T-cell (primary cell): ENCODE data around the gene MAP4K3. TPM values are rescaled to one million over a fixed set of nuclear protein-coding genes. Genes with fewer than 3 reads are reported as not detected.
"Not testable (repeated sequence)": the region's sequence is repeated elsewhere in the genome, so short reads cannot be mapped to it uniquely, and the experiment has no call there.

Experiments
- ATAC-seq, 4 experiments: fragments of 200-7000 bp in 3 of 4; fragments of 150-1000 bp in 1 of 4; cut with Tn5 transposase; replicated peaks in 1 of 4; 1 replicate in 3 of 4; 2 replicates in 1 of 4; pipeline ENCODE4 v1.10.0; 2021; ENCODE audit warnings: moderate library complexity in 3 of 4, mild to moderate bottlenecking in 2 of 4, moderate number of reproducible peaks in 1 of 4
- CTCF ChIA-PET, 2 donors: fragments of 300-600 bp; sonication (Branson Sonifier 250); formaldehyde crosslinking; loops; one replicate each; lab custom pipeline; 2022; ENCODE audit warnings: antibody characterized with exemption in 2 of 2; lab: Charles Lee
- POLR2A ChIA-PET, 2 donors: fragments of 300-600 bp; sonication (Branson Sonifier 250); formaldehyde crosslinking; loops; one replicate each; lab custom pipeline; 2022; ENCODE audit warnings: antibody characterized with exemption in 2 of 2; lab: Charles Lee
- DNase-seq, 35 experiments: peaks; one replicate each; pipeline versions ENCODE4 v3.0.0 to v3.0.0-alpha.2; 2013 to 2023
- H3K27ac ChIP-seq: one replicate; pipeline ENCODE4 v1.5.1; 2013; ENCODE audit warnings: low read length
- H3K27me3 ChIP-seq, 2 experiments: replicated peaks in 1 of 2; 1 replicate in 1 of 2; 2 replicates in 1 of 2; pipeline versions ENCODE4 v1.6.1 to v1.7.0; 2013; ENCODE audit warnings: low read length in 1 of 2, mixed read lengths in 1 of 2; ENCODE audit not compliant: control insufficient read depth in 2 of 2, insufficient read depth in 2 of 2; ENCODE audit errors: extremely low read depth in 1 of 2
- H3K36me3 ChIP-seq, 2 donors: 1 replicate in 1 of 2; 2 replicates in 1 of 2; pipeline versions ENCODE4 v1.6.1 to v1.7.0; 2013; ENCODE audit warnings: low read length in 1 of 2; ENCODE audit not compliant: control insufficient read depth in 2 of 2, insufficient read depth in 1 of 2; ENCODE audit errors: extremely low read depth in 1 of 2
- H3K4me1 ChIP-seq, 2 experiments: 1 replicate in 1 of 2; 2 replicates in 1 of 2; pipeline versions ENCODE4 v1.6.1 to v1.7.0; 2013; ENCODE audit warnings: low read length in 2 of 2, mixed read lengths in 1 of 2; ENCODE audit not compliant: insufficient read depth in 2 of 2, control insufficient read depth in 1 of 2; ENCODE audit errors: extremely low read depth in 1 of 2
- H3K4me3 ChIP-seq, 2 donors: 1 replicate in 1 of 2; 2 replicates in 1 of 2; pipeline versions ENCODE4 v1.5.1 to v1.7.0; 2013; ENCODE audit warnings: mild to moderate bottlenecking in 2 of 2, low read length in 1 of 2, moderate library complexity in 1 of 2; ENCODE audit not compliant: control insufficient read depth in 1 of 2; ENCODE audit errors: extremely low read depth in 1 of 2
- H3K9me3 ChIP-seq: 2 replicates; pipeline ENCODE4 v1.7.0; 2013
- H3K27ac Mint-ChIP-seq, 2 donors: one replicate each; pipeline ENCODE4 v1.8.0; 2020 to 2021; ENCODE audit warnings: mild to moderate bottlenecking in 2 of 2, mixed read lengths in 2 of 2
- H3K27me3 Mint-ChIP-seq, 2 donors: one replicate each; pipeline ENCODE4 v1.8.0; 2021 to 2022; ENCODE audit warnings: mixed read lengths in 2 of 2
- H3K36me3 Mint-ChIP-seq: one replicate; pipeline ENCODE4 v1.8.0; 2021; ENCODE audit warnings: mixed read lengths
- H3K4me1 Mint-ChIP-seq, 3 donors: one replicate each; pipeline ENCODE4 v1.8.0; 2020 to 2022; ENCODE audit warnings: mixed read lengths in 3 of 3, mild to moderate bottlenecking in 1 of 3
- H3K4me3 Mint-ChIP-seq, 3 donors: one replicate each; pipeline ENCODE4 v1.8.0; 2020 to 2022; ENCODE audit warnings: mild to moderate bottlenecking in 3 of 3, mixed read lengths in 3 of 3, moderate library complexity in 3 of 3
- H3K9me3 Mint-ChIP-seq, 3 donors: one replicate each; pipeline ENCODE4 v1.8.0; 2020 to 2022; ENCODE audit warnings: mixed read lengths in 3 of 3
- WGBS: methylation state at CpG from one replicate; pipeline ENCODE4 v1.1.5; 2013; ENCODE audit warnings: missing lambda C conversion rate; ENCODE audit not compliant: insufficient coverage; 5-methylcytosine and 5-hydroxymethylcytosine counted together
- total RNA-seq, 35 experiments: library from RNA in 6 of 35; stranded (reverse) in 6 of 35; fragments of 120-200 nt in 1 of 35; gene quantifications; one replicate each; pipeline versions ENCODE4 v1.2.1 to v1.2.4 and lab custom pipeline; 2013 to 2026

Gene MAP4K3
- total RNA-seq, 5 donors from 2014 or later (not counting 1 experiment from before 2014, with no cell fraction given) = 13.8 to 27.0 (median 17.4) TPM

- Mint-ChIP-seq H3K4me3 (no peak overlapping the region), H3K36me3 (peaks cover 47% of the 10 kb centered on the region), H3K9me3 (peaks cover 4 to 28% (median 11%) of the 10 kb centered on the region in 3 donors), H3K27ac (no peak overlapping the region), H3K27me3 (no peaks in the 10 kb centered on the region), H3K4me1 (no peaks in the 10 kb centered on the region)
- no peak for DNase-seq
- H3K27ac ChIP-seq = no peak overlapping the region
- H3K4me1 ChIP-seq = no peaks in the 10 kb centered on the region
- no peak for ATAC-seq
- peaks cover 2 to 3% of the 10 kb centered on the region in 2 donors for H3K36me3 ChIP-seq
- H3K27me3 ChIP-seq = no peaks in the 10 kb centered on the region
- CTCF ChIA-PET = interaction anchor here in 1 of 2 donors (0.9 kb wide), 1 partner anchor 18 kb away, joined by 3 read pairs; no protein-coding TSS in a partner anchor
- H3K4me3 ChIP-seq = no peak overlapping the region
- H3K9me3 ChIP-seq = peaks cover 10% of the 10 kb centered on the region
- POLR2A ChIA-PET = interaction anchor here (0.6 to 0.7 kb wide), 4 partner anchors 9 to 58 kb away, joined by 3 to 9 read pairs (median 4); no protein-coding TSS in a partner anchor
Observed at GRCh38 chr2:39361511-39361910, 75.6 kb downstream of the MAP4K3 start.

- Mint-ChIP-seq H3K36me3 (peaks cover 44% of the 10 kb centered on the region), H3K9me3 (peaks cover 4 to 28% (median 11%) of the 10 kb centered on the region in 3 donors)
- H3K36me3 ChIP-seq, H3K4me1 Mint-ChIP-seq, H3K27ac Mint-ChIP-seq, H3K27me3 Mint-ChIP-seq, DNase-seq, H3K27ac ChIP-seq, ATAC-seq, POLR2A ChIA-PET, H3K4me3 Mint-ChIP-seq, H3K4me3 ChIP-seq, CTCF ChIA-PET, H3K4me1 ChIP-seq, H3K27me3 ChIP-seq: not testable (repeated sequence)
- 92% methylated on average over 1 of the region's 2 CpGs for WGBS
- peaks cover 10% of the 10 kb centered on the region for H3K9me3 ChIP-seq
Observed at GRCh38 chr2:39360342-39360741, 76.7 kb downstream of the MAP4K3 start.

GRCh38 chr2:39359453-39360038 is 77.5 kb downstream of the MAP4K3 start:
- H3K36me3 Mint-ChIP-seq = peaks cover 46% of the 10 kb centered on the region
- Histone ChIP-seq H3K4me3 (no peak overlapping the region), H3K27me3 (no peaks in the 10 kb centered on the region), H3K36me3 (peaks cover 3% of the 10 kb centered on the region in 2 donors), H3K4me1 (no peaks in the 10 kb centered on the region), H3K27ac (no peak overlapping the region), H3K9me3 (peaks cover 10% of the 10 kb centered on the region)
- peaks cover 4 to 28% (median 11%) of the 10 kb centered on the region in 3 donors for H3K9me3 Mint-ChIP-seq
- DNase-seq = no peak
- no peaks in the 10 kb centered on the region for H3K4me1 Mint-ChIP-seq
- WGBS = 87% methylated on average over 3 of the region's 5 CpGs
- no peaks in the 10 kb centered on the region for H3K27me3 Mint-ChIP-seq
- H3K4me3 Mint-ChIP-seq = no peak overlapping the region
- no peak overlapping the region for H3K27ac Mint-ChIP-seq
- ATAC-seq = no peak
- ChIA-PET CTCF (no interaction called here), POLR2A (no interaction called here)

GRCh38 chr2:39356922-39357639 is 80.0 kb downstream of the MAP4K3 start:
- H3K4me3 Mint-ChIP-seq = no peak overlapping the region
- H3K36me3 ChIP-seq = peaks cover 3 to 4% of the 10 kb centered on the region in 2 donors
- H3K9me3 ChIP-seq = peaks cover 10% of the 10 kb centered on the region
- peaks cover 4 to 17% (median 9%) of the 10 kb centered on the region in 3 donors for H3K9me3 Mint-ChIP-seq
- H3K4me3 ChIP-seq = no peak overlapping the region
- H3K27ac Mint-ChIP-seq = no peak overlapping the region
- H3K4me1 Mint-ChIP-seq = no peaks in the 10 kb centered on the region
- H3K36me3 Mint-ChIP-seq = peaks cover 42% of the 10 kb centered on the region
- H3K27me3 Mint-ChIP-seq = no peaks in the 10 kb centered on the region
- DNase-seq (no peak), ATAC-seq (no peak)
- no peaks in the 10 kb centered on the region for H3K27me3 ChIP-seq
- ChIA-PET CTCF (no interaction called here), POLR2A (no interaction called here)
- H3K4me1 ChIP-seq = no peaks in the 10 kb centered on the region
- H3K27ac ChIP-seq = no peak overlapping the region
- no CpG with 5 or more reads among the region's 1 CpG for WGBS

- POLR2A ChIA-PET = interaction anchor here in 1 of 2 donors (0.5 kb wide), 1 partner anchor 130 kb away, joined by 3 read pairs; no protein-coding TSS in a partner anchor
- no CpG with 5 or more reads among the region's 3 CpGs for WGBS
Observed at GRCh38 chr2:39350658-39351057, 86.4 kb downstream of the MAP4K3 start.

GRCh38 chr2:39338502-39338901 is 98.6 kb downstream of the MAP4K3 start:
- H3K27ac ChIP-seq = no peak overlapping the region

More at GRCh38 chr2:39350658-39351057, 86.4 kb downstream of the MAP4K3 start:
- Mint-ChIP-seq H3K9me3 (no peaks in the 10 kb centered on the region), H3K27ac (no peak overlapping the region), H3K4me1 (no peaks in the 10 kb centered on the region), H3K27me3 (no peaks in the 10 kb centered on the region), H3K4me3 (no peak overlapping the region), H3K36me3 (peaks cover 18% of the 10 kb centered on the region)
- no peak overlapping the region for H3K4me3 ChIP-seq
- DNase-seq (no peak), ATAC-seq (no peak)
- no peaks in the 10 kb centered on the region for H3K9me3 ChIP-seq
- H3K36me3 ChIP-seq = peaks cover 0 to 2% of the 10 kb centered on the region in 2 donors
- CTCF ChIA-PET = no interaction called here
- H3K27me3 ChIP-seq = no peaks in the 10 kb centered on the region
- H3K27ac ChIP-seq = no peak overlapping the region
- no peaks in the 10 kb centered on the region for H3K4me1 ChIP-seq

More at GRCh38 chr2:39338502-39338901, 98.6 kb downstream of the MAP4K3 start:
- ChIA-PET CTCF (no interaction called here), POLR2A (no interaction called here)
- Mint-ChIP-seq H3K27me3 (no peaks in the 10 kb centered on the region), H3K4me1 (no peaks in the 10 kb centered on the region), H3K36me3 (peaks cover 24% of the 10 kb centered on the region), H3K4me3 (no peak overlapping the region), H3K27ac (no peak overlapping the region), H3K9me3 (no peaks in the 10 kb centered on the region)
- Histone ChIP-seq H3K4me3 (no peak overlapping the region), H3K4me1 (no peaks in the 10 kb centered on the region), H3K27me3 (no peaks in the 10 kb centered on the region), H3K36me3 (no peaks in the 10 kb centered on the region), H3K9me3 (no peaks in the 10 kb centered on the region)
- ATAC-seq (no peak), DNase-seq (no peak)
- WGBS = no CpG with 5 or more reads among the region's 3 CpGs
